Hepatocyte (in vitro differentiated cells): ENCODE data around the gene METAP1. TPM values are rescaled to one million over a fixed set of nuclear protein-coding genes. Genes with fewer than 3 reads are reported as not detected.

Experiments
- DNase-seq: peaks from one replicate; pipeline ENCODE4 v3.0.0-alpha.2; 2016; ENCODE audit warnings: low spot score
- H2AFZ ChIP-seq: fragments of 200-600 bp; sonication (generic); 2 replicates; pipeline ENCODE4 v1.6.0; 2016; ENCODE audit warnings: antibody characterized with exemption, mild to moderate bottlenecking
- H3K27ac ChIP-seq: fragments of 200-600 bp; sonication (generic); 2 replicates; pipeline ENCODE4 v1.5.1; 2016; ENCODE audit warnings: mild to moderate bottlenecking
- H3K27me3 ChIP-seq: fragments of 200-600 bp; sonication (generic); 2 replicates; pipeline ENCODE4 v1.6.1; 2016
- H3K36me3 ChIP-seq: fragments of 200-600 bp; sonication (generic); replicated peaks from 2 replicates; pipeline ENCODE4 v1.5.1; 2016; ENCODE audit warnings: low read depth; ENCODE audit not compliant: insufficient read depth
- H3K4me1 ChIP-seq: fragments of 200-600 bp; sonication (generic); 2 replicates; pipeline ENCODE4 v1.5.1; 2016; ENCODE audit warnings: mild to moderate bottlenecking, moderate library complexity; ENCODE audit not compliant: insufficient read depth
- H3K4me2 ChIP-seq: fragments of 200-600 bp; sonication (generic); 2 replicates; pipeline ENCODE4 v1.6.0; 2016
- H3K4me3 ChIP-seq: fragments of 200-600 bp; sonication (generic); 2 replicates; pipeline ENCODE4 v1.5.1; 2016; ENCODE audit warnings: mild to moderate bottlenecking
- H3K79me2 ChIP-seq: fragments of 200-600 bp; sonication (generic); 2 replicates; pipeline ENCODE4 v1.6.0; 2017; ENCODE audit warnings: mild to moderate bottlenecking
- H3K9me2 ChIP-seq: fragments of 200-600 bp; sonication (generic); replicated peaks from 2 replicates; pipeline ENCODE4 v1.6.0; 2017; ENCODE audit warnings: mild to moderate bottlenecking; ENCODE audit not compliant: insufficient read depth
- H3K9me3 ChIP-seq: fragments of 200-600 bp; sonication (generic); 2 replicates; pipeline ENCODE4 v1.5.1; 2016; ENCODE audit warnings: low read depth, mild to moderate bottlenecking
- H4K20me1 ChIP-seq: fragments of 200-600 bp; sonication (generic); 2 replicates; pipeline ENCODE4 v1.6.0; 2016; ENCODE audit warnings: mild to moderate bottlenecking; ENCODE audit not compliant: insufficient read depth, poor library complexity, severe bottlenecking
- EZH2 ChIP-seq: fragments of 200-600 bp; sonication (generic); IDR thresholded peaks from 2 replicates; pipeline ENCODE4 v1.6.1; 2016; ENCODE audit warnings: antibody characterized with exemption, mild to moderate bottlenecking, borderline replicate concordance
- EZH2phosphoT487 ChIP-seq: fragments of 200-600 bp; sonication (generic); IDR thresholded peaks from one replicate; pipeline ENCODE4 v1.6.1; 2018; ENCODE audit warnings: antibody characterized with exemption, mild to moderate bottlenecking, low read depth, moderate library complexity; ENCODE audit not compliant: unreplicated experiment, severe bottlenecking
- WGBS: methylation state at CpG from one replicate; pipeline ENCODE4 v1.1.6; 2016; ENCODE audit warnings: low lambda C conversion rate; ENCODE audit errors: missing lambda C conversion rate; 5-methylcytosine and 5-hydroxymethylcytosine counted together
- polyA plus RNA-seq: library from polyadenylated mRNA; unstranded; fragments of >200 nt; fragmentation: Nextera tagmentation; extraction: Ambion mirVana; gene quantifications from 2 replicates; pipeline ENCODE4 v1.2.1, GENCODE V29; 2016
- total RNA-seq: library from RNA; depleted of rRNA; stranded (reverse); fragments of >200 nt; gene quantifications from 2 replicates; pipeline ENCODE4 v1.2.3, GENCODE V29; 2014
- TF ChIP-seq, protein P1 (sequence below): fragments of 200-600 bp; sonication (generic); IDR thresholded peaks from 2 replicates; pipeline ENCODE4 v1.5.1; 2016; ENCODE audit warnings: antibody characterized with exemption, mild to moderate bottlenecking; ENCODE audit not compliant: poor library complexity

METAP1 gene
- total and polyA plus RNA-seq, 2 experiments from 2014 or later = 26.3 to 50.8 TPM

DNA sequence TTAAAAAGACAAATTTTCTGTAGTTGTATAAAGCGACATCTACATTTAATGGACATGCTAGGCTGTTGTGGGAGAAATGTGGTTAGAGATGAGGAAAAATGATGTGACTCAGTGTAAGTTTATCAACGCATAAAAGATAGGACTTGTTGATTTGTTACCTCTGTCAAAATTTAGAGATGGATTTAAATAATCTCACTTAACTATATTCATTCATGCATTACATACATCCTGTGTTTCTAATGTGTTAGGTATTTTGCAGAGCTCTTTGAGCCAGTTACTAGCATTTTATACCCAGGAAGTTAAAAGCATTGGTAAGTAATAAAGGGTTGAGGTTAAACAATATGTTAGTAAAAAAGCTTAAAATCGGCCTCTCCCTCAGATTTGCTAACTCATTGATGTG, 34.3 kb downstream of the METAP1 start:
- DNase-seq = no peak
- Histone ChIP-seq H3K4me1 (peaks cover 15% of the 10 kb centered on the region), H3K4me3 (no peak overlapping the region), H4K20me1 (peaks cover 7% of the 10 kb centered on the region), H2AFZ (no peak overlapping the region), H3K27me3 (no peaks in the 10 kb centered on the region), H3K27ac (no peak overlapping the region), H3K9me2 (no peaks in the 10 kb centered on the region), H3K36me3 (no peaks in the 10 kb centered on the region), H3K79me2 (peaks cover 92% of the 10 kb centered on the region), H3K4me2 (no peak overlapping the region), H3K9me3 (no peaks in the 10 kb centered on the region)
- TF ChIP-seq EZH2phosphoT487 (no peak), EZH2 (no peak)
- TF ChIP-seq, protein P1, sequence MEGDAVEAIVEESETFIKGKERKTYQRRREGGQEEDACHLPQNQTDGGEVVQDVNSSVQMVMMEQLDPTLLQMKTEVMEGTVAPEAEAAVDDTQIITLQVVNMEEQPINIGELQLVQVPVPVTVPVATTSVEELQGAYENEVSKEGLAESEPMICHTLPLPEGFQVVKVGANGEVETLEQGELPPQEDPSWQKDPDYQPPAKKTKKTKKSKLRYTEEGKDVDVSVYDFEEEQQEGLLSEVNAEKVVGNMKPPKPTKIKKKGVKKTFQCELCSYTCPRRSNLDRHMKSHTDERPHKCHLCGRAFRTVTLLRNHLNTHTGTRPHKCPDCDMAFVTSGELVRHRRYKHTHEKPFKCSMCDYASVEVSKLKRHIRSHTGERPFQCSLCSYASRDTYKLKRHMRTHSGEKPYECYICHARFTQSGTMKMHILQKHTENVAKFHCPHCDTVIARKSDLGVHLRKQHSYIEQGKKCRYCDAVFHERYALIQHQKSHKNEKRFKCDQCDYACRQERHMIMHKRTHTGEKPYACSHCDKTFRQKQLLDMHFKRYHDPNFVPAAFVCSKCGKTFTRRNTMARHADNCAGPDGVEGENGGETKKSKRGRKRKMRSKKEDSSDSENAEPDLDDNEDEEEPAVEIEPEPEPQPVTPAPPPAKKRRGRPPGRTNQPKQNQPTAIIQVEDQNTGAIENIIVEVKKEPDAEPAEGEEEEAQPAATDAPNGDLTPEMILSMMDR = no peak
- 87% methylated on average over 3 of the region's 3 CpGs for whole genome bisulfite sequencing

DNA sequence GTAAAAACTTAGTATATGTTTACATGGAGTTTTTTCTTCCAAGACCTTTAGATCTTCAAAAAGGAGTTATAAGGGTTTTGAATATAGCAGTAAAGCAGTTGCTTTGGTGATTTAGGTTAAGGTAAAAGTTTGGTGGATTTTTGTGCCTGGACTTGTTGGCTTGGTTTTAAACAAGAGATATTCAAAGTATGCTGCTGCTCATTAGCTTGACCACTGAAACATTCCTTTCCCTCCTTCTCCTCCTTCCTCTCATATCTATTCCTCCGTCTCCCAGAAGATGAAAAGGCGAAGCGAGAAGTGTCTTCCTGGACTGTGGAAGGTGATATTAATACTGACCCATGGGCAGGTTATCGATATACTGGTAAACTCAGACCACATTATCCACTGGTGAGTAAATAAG, 38.4 kb downstream of the METAP1 start:
- H4K20me1 ChIP-seq = peaks cover 7% of the 10 kb centered on the region
- H3K4me3 ChIP-seq = no peak overlapping the region
- DNase-seq = no peak
- no peaks in the 10 kb centered on the region for H3K27me3 ChIP-seq
- H3K4me1 ChIP-seq = no peaks in the 10 kb centered on the region
- no peak overlapping the region for H3K4me2 ChIP-seq
- H3K9me2 ChIP-seq = no peaks in the 10 kb centered on the region
- H2AFZ ChIP-seq = no peak overlapping the region
- whole genome bisulfite sequencing = 92% methylated on average over 4 of the region's 4 CpGs
- H3K36me3 ChIP-seq = no peaks in the 10 kb centered on the region
- H3K79me2 ChIP-seq = peaks cover 66% of the 10 kb centered on the region
- no peak overlapping the region for H3K27ac ChIP-seq
- TF ChIP-seq, protein P1 = no peak
- TF ChIP-seq EZH2phosphoT487 (no peak), EZH2 (no peak)
- peaks cover 18% of the 10 kb centered on the region for H3K9me3 ChIP-seq

DNA sequence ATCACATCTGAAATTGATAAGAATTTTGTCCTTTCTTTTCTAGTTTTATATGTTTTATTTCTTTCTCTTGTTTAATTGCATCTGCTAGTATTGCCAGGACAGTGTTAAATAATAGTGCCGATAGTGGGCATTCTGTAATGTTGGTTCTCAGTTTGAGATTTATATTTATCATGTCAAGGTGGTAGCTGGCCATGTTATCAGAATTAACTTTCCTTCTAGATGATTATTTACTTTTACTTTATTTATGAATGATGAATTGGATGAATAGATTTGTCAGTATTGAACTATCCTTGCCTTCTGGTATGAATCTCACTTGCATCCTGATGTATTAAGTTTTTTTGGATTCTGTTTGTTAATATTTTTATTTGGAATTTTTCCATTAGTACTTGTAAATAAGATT, 42.7 kb downstream of the METAP1 start:
- peaks cover 21% of the 10 kb centered on the region for H3K9me3 ChIP-seq
- H4K20me1 ChIP-seq = peaks cover 3% of the 10 kb centered on the region
- H3K4me2 ChIP-seq = no peak overlapping the region
- H3K9me2 ChIP-seq = no peaks in the 10 kb centered on the region
- no peaks in the 10 kb centered on the region for H3K36me3 ChIP-seq
- H3K4me3 ChIP-seq = no peak overlapping the region
- H3K27me3 ChIP-seq = no peaks in the 10 kb centered on the region
- no peak for DNase-seq
- H3K4me1 ChIP-seq = no peaks in the 10 kb centered on the region
- H2AFZ ChIP-seq = no peak overlapping the region
- no peak overlapping the region for H3K27ac ChIP-seq
- TF ChIP-seq EZH2 = no peak
- WGBS = 100% methylated on average over 1 of the region's 1 CpG
- peaks cover 30% of the 10 kb centered on the region for H3K79me2 ChIP-seq

DNA sequence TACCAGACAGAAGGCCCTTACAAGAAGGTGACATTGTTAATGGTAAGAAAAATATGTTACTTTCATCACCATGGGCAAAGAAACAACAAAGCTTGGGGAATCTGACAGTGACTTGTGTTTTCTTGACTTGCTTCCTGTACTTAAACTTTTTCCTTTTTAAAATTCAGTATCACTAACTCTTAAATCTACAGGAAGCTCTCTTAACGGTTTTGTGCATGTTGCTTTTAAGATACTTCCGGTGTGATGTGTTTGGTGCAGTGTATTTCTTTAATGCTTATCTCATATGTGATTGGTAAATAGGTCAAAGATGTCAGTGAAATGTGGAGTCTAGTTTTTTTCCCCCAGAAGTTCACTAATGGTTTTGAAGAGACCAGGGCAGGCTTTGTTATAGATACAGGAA, 47.8 kb downstream of the METAP1 start:
- peaks cover 9% of the 10 kb centered on the region for H3K9me3 ChIP-seq
- DNase-seq = no peak
- no peak overlapping the region for H3K4me3 ChIP-seq
- no peaks in the 10 kb centered on the region for H4K20me1 ChIP-seq
- H3K27ac ChIP-seq = no peak overlapping the region
- H3K27me3 ChIP-seq = no peaks in the 10 kb centered on the region
- no peak for TF ChIP-seq EZH2phosphoT487
- TF ChIP-seq EZH2 = no peak
- TF ChIP-seq, protein P1 = no peak
- H3K9me2 ChIP-seq = no peaks in the 10 kb centered on the region
- peaks cover 11% of the 10 kb centered on the region for H3K79me2 ChIP-seq
- no peaks in the 10 kb centered on the region for H3K36me3 ChIP-seq
- H2AFZ ChIP-seq = no peak overlapping the region
- H3K4me1 ChIP-seq = no peaks in the 10 kb centered on the region
- 77% methylated on average over 2 of the region's 2 CpGs for WGBS
- H3K4me2 ChIP-seq = no peak overlapping the region
